T47D (cell line): Measurements from ENCODE around the gene CEBPA.

ENCODE experiments used
- DNase-seq, 2 experiments: peaks; one replicate each; pipeline versions ENCODE4 v3.0.0 to v3.0.0-alpha.2; 2011 to 2012; ENCODE audit warnings: low read depth in 1 of 2, low spot score in 1 of 2
- JUND ChIP-seq: IDR thresholded peaks from 2 replicates; pipeline ENCODE4 v1.6.1; 2012; ENCODE audit warnings: low read depth
- in situ Hi-C: cut with HindIII; loops from 2 replicates; pipeline ENCODE4 v1.10.0; 2016; ENCODE audit warnings: low sequenced_read_pairs, low pct_unique_long_range_greater_than_20kb

The CEBPA gene

GRCh38 chr19:33251076-33251475 is 51.3 kb downstream of the CEBPA start:
- DNase-seq: no peak
- in situ Hi-C loops: no loop called here
- TF ChIP-seq JUND: no peak

GRCh38 chr19:33250500-33250899 is 51.8 kb downstream of the CEBPA start:
- in situ Hi-C loops: no loop called here
- TF ChIP-seq JUND: no peak
- no peak for DNase-seq
